HG03571 (cell line): ENCODE results near the gene HLCS.

ENCODE experiments used
- ATAC-seq: cut with Tn5 transposase; IDR thresholded peaks from one replicate; pipeline ENCODE4 v1.9.1; 2021; ENCODE audit not compliant: unreplicated experiment

The HLCS gene

DNA sequence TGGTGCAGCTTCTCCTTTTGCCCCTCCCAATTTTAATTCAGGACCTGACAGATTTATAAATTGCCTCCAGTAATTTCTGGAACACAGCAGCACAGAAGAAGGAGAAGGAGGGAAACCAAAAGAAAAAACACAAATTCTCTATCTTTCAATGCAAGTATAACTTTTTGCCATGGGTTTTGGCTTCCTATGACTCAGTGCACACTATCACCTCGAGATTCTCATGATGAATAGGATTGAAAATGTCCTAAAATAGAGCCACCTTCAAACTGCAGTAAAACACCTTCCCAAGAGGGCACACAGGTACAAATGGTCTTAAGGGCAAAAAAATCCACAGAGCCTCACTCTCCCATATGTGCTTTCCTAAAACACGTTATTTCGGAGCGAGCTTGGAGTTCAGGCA is 113.6 kb downstream of the HLCS start:
- no peak for ATAC-seq

DNA sequence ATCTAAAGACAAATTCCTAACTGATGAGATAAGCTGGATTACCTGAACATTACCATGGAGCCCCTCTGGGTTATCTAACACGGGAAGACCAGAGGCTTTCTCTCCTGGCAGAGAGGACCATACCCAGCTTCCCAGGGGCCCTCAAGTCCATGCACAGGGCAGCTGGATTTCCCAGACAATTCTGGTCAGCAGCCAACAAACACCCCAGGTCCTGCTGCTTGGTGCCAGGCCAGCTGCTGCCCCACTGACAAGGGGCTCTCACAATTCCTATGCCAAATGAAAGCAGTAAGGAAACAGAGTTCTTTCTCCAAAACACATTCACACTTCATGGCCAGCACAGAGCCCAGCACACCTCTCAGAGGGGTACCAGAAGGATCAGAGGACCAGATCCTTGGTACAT is 114.2 kb downstream of the HLCS start:
- no peak for ATAC-seq

DNA sequence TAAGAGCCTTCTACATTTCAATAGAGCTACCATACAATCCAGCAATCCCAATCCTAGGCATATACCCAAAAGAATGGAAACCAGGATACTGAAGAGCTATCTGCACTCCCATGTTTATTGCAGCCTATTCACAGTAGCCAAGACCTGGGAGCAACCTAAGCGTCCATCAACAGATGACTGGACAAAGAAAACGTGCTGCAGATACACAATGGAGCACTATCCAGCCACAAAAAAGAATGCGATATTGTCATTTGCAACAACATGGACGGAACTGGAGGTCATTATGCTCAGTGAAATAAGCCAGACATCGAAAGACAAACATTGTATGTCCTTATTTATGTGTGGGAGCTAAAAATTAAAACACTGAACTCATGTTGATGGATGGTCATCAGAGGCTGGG is 115.3 kb downstream of the HLCS start:
- ATAC-seq, result no peak

DNA sequence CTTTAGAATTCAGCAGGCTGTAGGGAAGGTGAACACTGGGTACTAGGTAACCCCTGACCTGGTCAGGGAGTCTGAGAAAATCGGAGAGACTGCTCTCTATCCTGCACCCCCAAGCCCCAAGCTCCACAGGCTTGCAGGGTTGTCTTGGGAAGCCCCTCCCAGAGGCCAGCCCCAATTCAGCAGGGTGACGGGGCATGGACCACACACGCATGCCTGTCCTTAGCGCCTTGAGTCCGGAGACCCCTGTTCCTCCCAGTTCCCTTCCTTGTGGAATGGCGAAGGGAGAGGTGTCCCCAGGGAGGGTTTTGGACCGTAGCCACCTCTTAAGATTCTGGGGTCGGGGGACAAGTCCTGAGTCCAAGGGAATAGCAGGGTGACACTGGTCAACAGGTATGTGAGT is 116.1 kb downstream of the HLCS start:
- ATAC-seq, result no peak

DNA sequence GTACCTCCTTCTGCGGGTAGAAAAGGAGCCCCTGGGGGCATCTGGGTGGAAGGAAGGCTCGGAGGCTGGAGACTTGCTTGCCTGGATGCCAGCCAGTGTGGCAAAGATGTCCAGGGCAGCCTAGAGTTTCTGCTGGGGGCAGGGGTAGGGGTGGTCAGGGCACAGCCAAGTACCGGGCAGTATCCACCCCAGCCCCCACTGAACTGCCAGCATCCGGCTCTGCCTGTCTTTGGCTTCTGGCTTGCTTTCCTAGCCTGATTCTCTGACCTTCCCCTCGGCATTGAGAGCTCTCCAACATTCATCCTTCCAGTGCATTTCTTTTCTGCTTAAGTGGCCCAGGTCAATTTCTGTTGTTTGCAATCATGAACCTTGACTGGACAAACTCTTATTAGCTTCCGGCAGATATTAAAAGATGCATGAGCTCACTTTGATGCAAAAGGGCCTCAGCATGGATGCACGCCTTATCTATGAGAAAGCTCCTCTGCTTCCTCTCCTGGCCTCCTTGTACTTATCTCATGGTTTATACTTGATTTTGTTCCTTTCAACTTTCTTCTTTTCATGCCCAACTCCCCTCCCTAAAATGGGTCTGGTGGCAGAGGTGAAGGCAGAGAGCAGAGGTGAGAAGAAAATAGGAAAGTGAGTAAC is 116.9 kb downstream of the HLCS start:
- ATAC-seq, result no peak

DNA sequence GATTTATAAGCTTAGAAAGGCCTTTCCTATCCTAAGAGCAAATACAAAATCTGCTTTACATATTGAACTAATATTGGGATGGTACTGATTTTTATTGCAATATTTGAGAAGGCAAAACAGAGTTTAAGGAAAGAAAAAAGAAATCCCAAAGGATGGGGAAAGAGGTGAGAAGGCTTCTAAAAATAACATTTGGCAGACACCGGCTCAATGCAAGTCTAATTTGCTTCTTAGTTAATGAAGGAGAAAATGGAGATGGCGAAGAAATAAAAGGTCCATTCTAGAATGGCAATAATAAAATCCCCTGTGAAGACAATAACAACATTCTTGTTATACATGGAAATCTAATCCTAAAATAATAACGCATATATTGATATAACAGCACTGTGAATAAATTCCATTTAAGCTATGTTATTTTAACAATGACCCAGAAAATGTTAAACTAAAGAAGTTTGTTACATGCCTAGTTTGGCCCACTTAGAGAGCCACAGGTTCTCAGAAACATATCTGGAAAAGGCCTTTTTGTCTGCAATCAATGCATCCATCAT is 117.7 kb downstream of the HLCS start:
- no peak for ATAC-seq

DNA sequence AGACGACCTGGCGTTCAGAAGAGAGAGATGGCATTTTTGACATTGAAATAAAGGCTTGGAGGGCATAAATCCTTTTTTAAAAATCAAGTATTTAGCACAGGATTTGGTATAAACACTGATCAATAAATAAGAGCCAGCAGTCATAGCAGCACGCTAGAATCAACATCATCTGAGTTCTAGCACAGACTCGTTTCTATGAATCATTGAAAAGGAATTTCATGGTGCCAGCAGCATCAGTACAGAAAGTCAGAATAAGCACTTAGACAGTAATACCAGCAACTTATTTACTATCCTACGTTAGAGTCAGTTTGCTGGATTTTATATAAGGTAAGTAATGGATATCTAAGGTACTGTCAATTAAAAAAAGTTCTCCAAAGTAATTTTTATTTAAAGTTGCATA is 119.3 kb downstream of the HLCS start:
- ATAC-seq, result no peak

DNA sequence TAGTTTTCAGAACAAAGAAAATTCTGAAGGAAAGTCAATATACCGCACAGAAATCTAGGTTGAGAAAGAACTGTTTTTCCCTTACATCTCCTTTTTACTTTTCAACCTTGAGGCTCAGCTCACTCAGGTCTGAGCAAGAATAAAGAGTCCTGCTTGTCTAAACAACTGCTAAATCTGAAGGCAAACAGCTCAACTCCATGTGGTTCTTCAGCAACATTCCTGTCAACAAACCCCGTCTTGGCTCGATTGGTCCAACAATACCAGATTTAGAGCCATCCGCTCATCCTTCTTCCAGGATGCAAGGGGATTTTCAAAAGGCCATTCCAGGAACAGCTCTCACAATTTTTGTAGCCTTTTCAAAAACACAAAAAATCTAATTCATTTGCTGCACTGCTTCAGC is 119.8 kb downstream of the HLCS start:
- ATAC-seq, result no peak

DNA sequence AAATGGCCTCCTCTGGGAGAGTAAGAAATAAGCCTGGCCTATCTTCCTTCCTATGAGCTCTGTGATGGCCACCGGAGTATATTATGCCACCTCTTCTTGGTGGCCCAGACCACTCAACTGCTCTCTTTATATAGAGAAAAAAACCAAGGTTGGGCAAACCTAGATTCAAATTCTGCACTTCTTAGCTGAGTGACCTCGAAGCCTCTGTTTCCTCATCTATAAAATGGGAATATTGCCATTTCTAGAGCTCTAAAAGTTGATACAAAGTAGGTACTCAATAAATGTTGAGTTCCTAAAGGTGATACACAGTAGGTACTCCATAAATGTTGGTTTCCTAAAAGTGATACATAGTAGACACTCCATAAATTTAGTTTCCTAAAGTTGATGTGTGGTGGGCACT is 120.7 kb downstream of the HLCS start:
- no peak for ATAC-seq

DNA sequence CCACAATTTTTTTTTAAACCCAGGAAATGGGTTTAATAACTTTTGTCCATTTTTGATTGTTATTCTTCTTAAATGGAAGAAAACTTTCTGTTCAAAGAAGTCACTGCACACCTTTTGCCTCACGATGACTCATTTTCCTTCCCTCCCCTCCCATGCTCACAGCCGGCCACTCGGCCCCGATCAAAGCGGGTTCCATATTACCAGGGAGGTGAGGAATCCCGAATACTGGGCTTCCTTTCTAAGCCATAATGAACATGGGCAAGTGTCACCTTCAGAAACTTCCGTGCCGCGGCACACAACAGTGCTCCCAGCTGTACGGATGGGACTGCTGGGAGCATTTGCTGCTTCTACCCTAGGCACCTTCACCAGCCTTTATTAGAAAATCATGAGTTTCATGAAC is 121.4 kb downstream of the HLCS start:
- ATAC-seq, result no peak

DNA sequence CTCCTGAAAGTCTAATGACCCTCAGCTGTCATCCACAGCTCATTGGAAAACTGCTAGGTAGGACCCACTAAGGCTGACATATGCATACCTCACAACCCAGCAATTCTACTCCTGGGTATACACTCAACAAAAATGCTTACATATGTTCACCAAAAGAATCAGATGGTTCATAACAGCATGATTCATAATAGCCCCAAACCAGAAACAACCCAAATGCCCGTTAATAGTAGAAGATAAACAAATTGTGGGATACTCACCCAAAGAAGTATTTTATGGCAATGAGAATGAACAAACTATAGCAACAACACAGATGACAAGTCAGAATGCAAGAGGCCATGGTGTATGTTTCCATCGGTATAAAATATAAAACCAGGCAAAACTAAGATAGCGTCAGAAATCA is 124.6 kb downstream of the HLCS start:
- no peak for ATAC-seq

DNA sequence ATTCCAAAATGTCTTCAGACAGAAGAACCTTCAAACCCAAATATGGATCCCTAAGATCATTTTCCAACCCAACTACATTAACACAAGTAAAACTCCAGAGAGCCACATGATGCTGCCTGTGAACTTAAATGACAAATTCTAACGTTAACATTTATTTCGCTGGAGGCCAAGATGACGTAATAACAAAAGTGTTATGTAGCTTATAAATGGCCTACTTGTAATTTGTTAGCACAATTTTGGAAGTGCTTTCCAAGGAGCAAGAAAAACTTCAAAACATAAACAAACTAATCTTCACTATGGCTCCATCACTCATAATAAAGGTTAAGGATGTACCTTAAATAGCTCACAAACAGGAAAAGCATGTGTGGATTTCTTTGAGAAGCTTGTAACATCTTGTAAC is 126.7 kb downstream of the HLCS start:
- ATAC-seq, result no peak

DNA sequence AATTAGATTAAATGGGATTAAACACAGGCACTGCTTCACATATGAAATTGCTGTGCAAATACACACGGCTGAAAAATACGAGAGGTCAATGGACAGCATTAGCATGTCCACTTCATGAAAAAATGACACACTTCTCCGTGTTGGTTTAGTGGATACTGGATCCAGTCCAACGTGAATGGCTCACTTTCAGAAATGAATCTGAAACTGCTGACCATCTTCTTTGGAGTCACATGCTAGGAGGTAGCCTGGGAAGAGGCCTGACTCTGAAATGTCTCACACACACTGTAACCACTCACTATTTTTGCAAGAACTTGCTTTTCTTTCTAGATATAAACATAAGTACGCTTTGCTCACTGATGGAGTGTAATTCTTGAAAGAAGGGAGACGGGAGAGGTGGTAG is 127.3 kb downstream of the HLCS start:
- no peak for ATAC-seq

DNA sequence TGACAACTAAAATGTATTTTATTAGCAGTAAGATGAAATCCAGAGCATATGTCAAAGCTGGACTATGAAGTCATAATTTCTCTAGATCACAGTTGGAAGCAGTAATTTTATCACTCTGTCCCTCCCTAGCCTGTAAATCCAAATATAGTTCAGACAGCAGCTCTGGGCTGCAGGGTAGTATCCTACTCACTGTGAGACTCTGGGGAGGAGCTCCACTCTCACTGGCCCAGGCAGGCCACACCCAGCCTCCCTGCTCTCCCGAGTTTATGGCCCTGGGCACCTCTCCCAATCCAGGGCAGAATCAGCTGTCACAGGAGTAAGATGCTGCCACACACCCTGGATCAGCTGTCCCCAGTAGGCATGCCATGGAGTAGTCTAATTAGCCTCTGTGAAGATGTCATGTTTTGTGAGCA is 131.1 kb downstream of the HLCS start:
- no peak for ATAC-seq

DNA sequence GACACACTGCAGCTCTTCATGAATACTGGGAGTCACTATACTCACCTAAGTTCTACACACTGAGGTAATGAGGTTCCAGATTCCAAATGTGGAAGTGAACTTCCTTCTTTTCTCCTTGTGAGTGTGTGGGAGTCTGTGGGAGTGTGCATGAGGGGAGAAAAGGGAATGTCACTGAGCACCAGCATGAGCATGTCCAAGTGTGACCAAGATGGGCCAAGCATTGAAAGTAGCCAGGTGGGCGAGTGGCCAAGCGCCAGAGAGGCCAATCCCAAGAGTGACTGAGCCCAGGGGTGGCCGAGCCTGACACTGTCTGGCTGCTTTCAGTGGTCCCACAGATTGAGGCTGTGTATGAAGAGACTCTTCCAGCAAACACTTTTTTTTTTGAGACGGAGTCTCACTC is 132.3 kb downstream of the HLCS start:
- no peak for ATAC-seq

DNA sequence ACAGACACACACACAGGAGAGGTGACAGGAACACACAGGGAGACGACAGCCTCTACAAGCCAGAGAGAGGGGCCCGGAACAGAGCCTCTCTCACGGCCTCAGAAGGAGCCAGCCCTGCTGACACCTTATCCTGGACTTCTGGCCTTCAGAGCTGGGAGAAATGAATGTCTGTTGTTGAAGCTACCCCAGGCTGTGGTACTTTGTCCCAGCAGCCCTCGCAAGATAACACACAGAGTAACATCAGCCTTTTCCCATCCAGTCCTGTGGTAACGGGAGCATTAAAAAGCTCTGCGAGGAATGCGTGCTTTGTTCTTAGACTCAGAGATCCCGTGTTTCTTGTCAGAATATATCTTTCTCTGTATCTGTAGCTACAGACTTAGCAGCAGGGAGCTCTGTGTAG is 136.4 kb downstream of the HLCS start:
- ATAC-seq, result no peak

DNA sequence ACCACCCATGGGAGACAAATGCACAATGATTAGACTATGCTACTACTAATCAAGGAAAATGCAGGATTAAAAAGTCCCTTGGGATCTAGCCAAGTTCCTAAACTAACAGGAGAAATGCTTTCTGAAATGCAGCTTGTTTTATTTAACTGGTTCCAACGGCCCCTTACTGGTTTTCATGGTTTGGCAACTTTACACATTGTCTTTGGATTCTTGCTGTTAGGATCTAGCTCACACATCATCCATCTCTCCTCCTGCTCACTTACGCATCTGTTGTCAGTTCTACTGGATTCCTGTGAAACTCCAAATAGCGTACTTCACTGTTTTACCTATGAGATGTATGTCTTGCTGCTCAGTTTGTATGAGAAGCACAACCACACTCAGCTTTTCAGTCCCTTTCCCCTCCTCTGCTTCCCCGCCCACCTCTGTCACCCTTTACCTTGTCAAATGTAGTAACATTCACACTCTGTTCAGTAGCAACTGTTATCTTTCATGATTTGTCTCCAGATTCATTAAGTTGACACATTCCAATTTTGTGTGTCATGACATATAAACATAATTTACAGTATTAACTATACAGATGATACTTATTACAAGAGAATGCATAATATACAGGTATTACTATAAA is 137.5 kb downstream of the HLCS start:
- no peak for ATAC-seq

DNA sequence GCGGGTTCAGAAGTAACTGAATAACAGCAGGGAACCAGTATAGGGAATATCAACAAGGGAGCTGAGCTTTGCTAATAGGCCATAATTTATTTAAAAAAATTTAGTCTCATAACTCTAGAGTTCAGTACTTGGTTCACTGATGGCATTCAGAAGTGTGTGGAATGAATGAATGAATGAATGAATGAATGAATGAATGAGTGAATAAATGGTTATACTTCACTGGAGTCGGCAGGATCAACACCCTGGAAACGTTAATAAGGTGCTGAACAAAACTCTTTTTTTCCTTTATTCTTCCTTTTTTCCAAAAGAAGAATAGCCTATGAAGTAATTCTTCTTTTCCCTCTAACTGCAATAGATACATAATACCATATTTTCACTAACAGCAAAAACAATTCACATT is 138.3 kb downstream of the HLCS start:
- ATAC-seq, result no peak

DNA sequence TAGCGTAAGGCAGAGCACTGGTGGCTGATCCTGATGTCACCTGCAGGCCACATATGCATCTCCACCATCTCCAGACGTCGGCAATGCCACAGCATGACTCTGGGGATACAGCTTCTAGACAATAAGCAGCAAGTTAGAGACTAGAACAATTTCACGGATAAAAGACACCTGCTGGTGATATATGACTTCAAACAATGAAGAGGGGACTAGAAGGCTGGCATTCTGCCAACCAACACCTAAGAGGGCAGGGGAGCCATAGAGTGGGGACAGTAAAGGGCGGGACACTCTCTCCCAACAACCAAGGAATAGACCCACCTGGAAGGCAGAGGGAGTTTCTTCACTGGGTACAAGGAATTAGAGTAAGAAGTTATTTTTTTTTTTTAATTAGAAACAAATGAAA is 140.8 kb downstream of the HLCS start:
- ATAC-seq, result no peak

DNA sequence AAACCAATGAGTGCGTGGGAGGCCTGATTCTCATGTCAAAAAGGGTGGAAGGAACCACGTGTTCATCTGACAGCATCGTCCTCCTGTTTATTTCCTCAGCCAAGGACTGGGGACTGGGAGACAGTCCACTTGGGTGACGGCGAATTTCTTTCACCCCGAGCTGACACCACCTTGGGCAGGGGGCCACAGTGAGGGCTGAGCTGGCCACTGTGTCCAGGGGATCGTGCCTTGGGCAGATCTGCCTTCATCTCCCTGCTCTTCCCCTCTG is 145.5 kb downstream of the HLCS start:
- ATAC-seq, result no peak

DNA sequence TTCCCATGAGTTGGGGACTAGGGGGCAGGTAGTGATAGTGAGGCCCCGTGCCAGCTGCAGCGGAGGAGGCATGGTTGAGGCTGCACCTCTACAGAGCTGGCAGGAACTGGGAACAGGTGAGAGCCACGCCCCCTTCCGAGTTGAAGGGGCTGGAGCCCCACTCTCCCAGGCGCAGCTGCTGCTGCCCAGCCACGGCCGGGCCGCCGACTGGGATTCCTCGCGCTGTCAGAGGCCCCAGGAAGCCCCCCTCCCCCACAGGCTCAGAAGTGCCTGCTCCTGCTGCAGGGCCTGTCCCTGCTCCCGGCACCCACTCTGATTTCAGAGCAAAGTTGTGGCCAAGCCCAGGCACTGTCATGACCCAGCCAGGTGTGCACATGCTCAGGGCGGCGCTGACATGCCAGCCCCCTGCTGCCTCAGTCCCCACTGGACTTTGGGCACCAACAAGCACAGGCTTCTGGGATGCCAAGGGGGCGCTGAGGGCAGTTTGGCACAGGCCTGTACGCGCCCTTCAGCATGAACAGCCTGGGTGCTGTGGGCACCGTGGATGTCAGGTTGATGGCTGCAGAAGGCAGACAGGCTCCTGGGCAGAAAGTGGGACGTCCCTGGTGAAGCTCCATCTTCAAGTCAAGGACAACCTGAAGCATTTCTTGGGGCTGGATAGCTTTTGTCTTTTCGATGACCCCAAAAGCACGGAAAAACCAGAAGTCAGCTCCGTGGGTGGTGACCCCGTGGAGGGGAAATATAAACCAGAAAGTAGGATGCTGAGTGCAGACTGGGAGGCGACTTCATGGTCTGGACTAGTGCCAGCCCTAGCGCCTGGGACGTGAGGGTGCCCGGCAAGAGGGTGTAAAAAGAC is 146.1 kb downstream of the HLCS start:
- ATAC-seq, result no peak

DNA sequence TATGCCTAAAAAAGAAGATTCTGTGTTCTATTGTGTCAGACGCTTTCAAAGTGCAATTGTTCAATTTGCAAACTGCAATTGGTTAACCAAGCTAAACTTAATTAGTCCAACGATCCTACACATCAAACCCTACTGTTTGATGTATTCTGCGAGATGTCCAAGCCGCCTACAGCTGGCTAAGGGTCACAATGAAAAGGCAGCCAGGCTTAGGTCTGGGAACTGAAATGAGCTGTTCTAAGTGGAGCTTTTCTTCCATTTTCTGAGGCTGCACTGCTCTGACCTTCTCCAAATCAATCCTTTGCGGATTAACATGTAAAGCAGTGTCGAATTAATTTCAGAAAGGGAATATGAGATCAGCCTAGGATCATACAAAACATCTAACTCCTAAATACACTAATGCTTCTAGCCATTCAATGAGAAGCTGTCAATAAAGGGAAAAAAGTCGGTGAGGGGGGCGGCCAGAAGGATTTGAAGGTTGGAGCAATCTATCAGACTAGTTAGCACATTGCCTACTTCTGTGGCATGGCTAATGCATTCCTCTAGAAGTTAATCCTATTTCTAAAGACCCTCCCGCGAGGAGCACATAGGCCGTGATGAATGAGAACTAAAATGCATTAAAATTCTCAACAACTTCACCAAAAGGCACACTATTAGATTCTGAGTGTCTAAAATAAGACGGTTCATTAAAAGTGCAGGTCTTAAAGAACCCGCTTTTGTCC is 148.6 kb downstream of the HLCS start:
- ATAC-seq, result no peak
